Activated CD4-positive, alpha-beta T cell treated with anti-CD3 and anti-CD28 coated beads, Interleukin-2, amount 50 U/mL, for 4 hours (primary cell): ENCODE measurements around the gene ASZ1.

ENCODE experiments used
- DNase-seq, 2 experiments: peaks; one replicate each; pipeline ENCODE4 v3.0.0-alpha.2; 2020

Gene ASZ1

DNA sequence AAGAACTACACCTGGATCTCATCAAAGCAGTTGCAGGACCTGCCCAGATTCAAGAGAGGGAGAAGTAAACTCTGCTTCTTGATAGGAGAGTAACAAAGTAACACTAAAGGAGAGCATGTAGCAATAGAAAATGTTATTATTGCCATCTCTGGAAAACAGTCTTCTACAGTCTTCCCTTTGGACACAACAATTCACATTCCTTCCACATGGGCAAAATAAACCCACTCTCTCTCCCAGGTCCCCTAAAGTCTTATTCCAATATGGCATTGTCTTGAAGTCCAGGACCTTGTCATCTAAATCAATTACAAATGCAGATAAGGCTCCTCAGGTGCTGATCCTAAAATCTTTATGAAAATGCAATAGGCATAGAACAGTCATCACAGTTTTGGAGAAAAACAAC is 94.1 kb downstream of the ASZ1 start:
- DNase-seq = no peak

DNA sequence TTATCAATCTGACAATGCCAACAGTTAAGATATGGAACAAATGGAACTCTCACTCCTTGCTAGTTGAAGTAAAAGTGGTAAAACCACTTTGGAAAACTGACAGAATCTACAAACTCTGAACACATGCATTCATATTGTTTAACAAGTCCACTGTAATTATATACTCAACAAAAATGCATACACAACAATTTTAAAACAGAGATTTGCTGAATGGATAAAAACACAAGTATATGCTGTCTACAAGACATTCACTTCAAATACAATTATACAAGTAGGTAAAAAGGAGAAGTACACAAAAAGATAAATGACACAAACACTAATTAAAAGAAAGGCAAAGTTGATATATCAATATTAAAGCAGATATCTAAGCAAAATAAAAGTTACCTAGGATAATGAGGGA is 95.3 kb downstream of the ASZ1 start:
- no peak for DNase-seq

GRCh38 chr7:117325836-117326235 is 101.5 kb downstream of the ASZ1 start:
- no peak for DNase-seq

GRCh38 chr7:117324960-117325359 is 102.3 kb downstream of the ASZ1 start:
- DNase-seq = no peak

GRCh38 chr7:117323851-117324711 is 103.2 kb downstream of the ASZ1 start:
- DNase-seq = no peak

- no peak for DNase-seq
Measured at GRCh38 chr7:117323305-117323850, 103.9 kb downstream of the ASZ1 start.

- DNase-seq = no peak
Measured at GRCh38 chr7:117322741-117323304, 104.5 kb downstream of the ASZ1 start, which contains the start of gene WNT2. WNT2 (minus strand) TSS chr7:117323058; CDS start chr7:117322989, 69 bp downstream.

GRCh38 chr7:117320523-117320922 is 106.8 kb downstream of the ASZ1 start:
- no peak for DNase-seq

- no peak for DNase-seq
Measured at GRCh38 chr7:117319181-117319580, 108.1 kb downstream of the ASZ1 start.

GRCh38 chr7:117313582-117313981 is 113.7 kb downstream of the ASZ1 start:
- DNase-seq = no peak
